IMR-90 (cell line): ENCODE data around the gene PRR29. TPM values are rescaled to one million over a fixed set of nuclear protein-coding genes. Genes with fewer than 3 reads are reported as not detected.
A peak's percentile ranks its signal among the peaks of the same experiment; 100 is the strongest.

ENCODE experiments used
- ATAC-seq: fragments of 200-7000 bp; cut with Tn5 transposase; 2 replicates; pipeline ENCODE4 v1.9.1; 2020; ENCODE audit warnings: low read depth, mild to moderate bottlenecking, moderate library complexity
- BruUV-seq: library from RNA; stranded (reverse); fragments of 400-500 nt; replicated peaks from 2 replicates; lab custom pipeline; 2021; lab: Mats Ljungman, UMichigan
- CTCF ChIA-PET: fragments of 300-600 bp; formaldehyde crosslinking; extraction: SDS; loops from one replicate; lab custom pipeline; 2021; ENCODE audit warnings: antibody characterized with exemption; lab: Yijun Ruan, JAX
- POLR2A ChIA-PET: fragments of 300-600 bp; sonication (Branson Sonifier 250); formaldehyde crosslinking; loops from one replicate; lab custom pipeline; 2022; ENCODE audit warnings: antibody characterized with exemption; ENCODE audit not compliant: unreplicated experiment; lab: Charles Lee
- DNase-seq: peaks from one replicate; pipeline ENCODE4 v3.0.0; 2013
- H2AFZ ChIP-seq: replicated peaks from 2 replicates; pipeline ENCODE3; 2013; ENCODE audit warnings: low read length, mild to moderate bottlenecking; ENCODE audit not compliant: poor library complexity
- H2AK5ac ChIP-seq: 2 replicates; pipeline ENCODE4 v1.6.1; 2013; ENCODE audit warnings: low read depth, low read length, inconsistent platforms
- H2AK9ac ChIP-seq: replicated peaks from 2 replicates; pipeline ENCODE3; 2013; ENCODE audit warnings: mild to moderate bottlenecking, low read depth, low read length, moderate library complexity; ENCODE audit not compliant: poor library complexity
- H2BK120ac ChIP-seq: 2 replicates; pipeline ENCODE4 v1.6.1; 2013; ENCODE audit warnings: low read depth, low read length, inconsistent platforms
- H2BK15ac ChIP-seq: 3 replicates; pipeline ENCODE4 v1.6.1; 2013; ENCODE audit warnings: low read depth, low read length, inconsistent platforms
- H2BK20ac ChIP-seq: 2 replicates; pipeline ENCODE4 v1.6.1; 2013; ENCODE audit warnings: low read depth, mild to moderate bottlenecking, inconsistent platforms, low read length, moderate library complexity
- H2BK5ac ChIP-seq: 2 replicates; pipeline ENCODE4 v1.6.1; 2013; ENCODE audit warnings: mild to moderate bottlenecking, low read depth, low read length, inconsistent platforms; ENCODE audit not compliant: poor library complexity, severe bottlenecking
- H3K14ac ChIP-seq: replicated peaks from 2 replicates; pipeline ENCODE4 v1.6.1; 2013; ENCODE audit warnings: low read depth, low read length, inconsistent platforms
- H3K18ac ChIP-seq: 2 replicates; pipeline ENCODE4 v1.6.1; 2013; ENCODE audit warnings: low read depth, low read length, control low read depth
- H3K23ac ChIP-seq: 2 replicates; pipeline ENCODE4 v1.6.1; 2013; ENCODE audit warnings: low read depth, low read length, inconsistent platforms
- H3K27ac ChIP-seq: 2 replicates; pipeline ENCODE4 v1.5.1; 2013; ENCODE audit warnings: mild to moderate bottlenecking, control low read depth, low read length; ENCODE audit not compliant: insufficient read depth
- H3K27me3 ChIP-seq: 2 replicates; pipeline ENCODE4 v1.6.1; 2013; ENCODE audit warnings: low read length; ENCODE audit not compliant: control insufficient read depth, insufficient read depth
- H3K36me3 ChIP-seq: 2 replicates; pipeline ENCODE4 v1.6.1; 2013; ENCODE audit warnings: low read length, mixed read lengths; ENCODE audit not compliant: control insufficient read depth, insufficient read depth
- H3K4ac ChIP-seq: 2 replicates; pipeline ENCODE4 v1.6.1; 2013; ENCODE audit warnings: low read depth, low read length, inconsistent platforms
- H3K4me1 ChIP-seq: 2 replicates; pipeline ENCODE4 v1.6.1; 2013; ENCODE audit warnings: low read length, mixed read lengths; ENCODE audit not compliant: control insufficient read depth, insufficient read depth
- H3K4me2 ChIP-seq: 2 replicates; pipeline ENCODE4 v1.6.1; 2013; ENCODE audit warnings: low read depth, mild to moderate bottlenecking, control low read depth, low read length, moderate library complexity
- H3K4me3 ChIP-seq: 2 replicates; pipeline ENCODE4 v1.5.1; 2013; ENCODE audit warnings: low read depth, mild to moderate bottlenecking, control low read depth, low read length, moderate library complexity; ENCODE audit not compliant: insufficient read depth
- H3K56ac ChIP-seq: 2 replicates; pipeline ENCODE4 v1.6.1; 2013; ENCODE audit warnings: low read length, inconsistent platforms; ENCODE audit not compliant: insufficient read depth; ENCODE audit errors: extremely low read depth
- H3K79me1 ChIP-seq, 2 experiments: 2 replicates each; pipeline ENCODE4 v1.6.1; 2013; ENCODE audit warnings: low read length in 2 of 2, inconsistent platforms in 1 of 2, low read depth in 1 of 2
- H3K9ac ChIP-seq: 2 replicates; pipeline ENCODE4 v1.6.1; 2013; ENCODE audit warnings: low read depth, low read length, control low read depth
- H3K9me1 ChIP-seq: 2 replicates; pipeline ENCODE4 v1.6.1; 2013; ENCODE audit warnings: low read length, inconsistent platforms; ENCODE audit not compliant: insufficient read depth
- H3K9me3 ChIP-seq: 2 replicates; pipeline ENCODE4 v1.6.1; 2013; ENCODE audit warnings: low read length; ENCODE audit not compliant: control insufficient read depth, insufficient read depth
- H4K20me1 ChIP-seq: 2 replicates; pipeline ENCODE4 v1.6.1; 2013; ENCODE audit warnings: low read length, inconsistent platforms; ENCODE audit not compliant: insufficient read depth
- H4K5ac ChIP-seq: 2 replicates; pipeline ENCODE4 v1.6.1; 2013; ENCODE audit warnings: mild to moderate bottlenecking, low read depth, low read length, control low read depth
- H4K8ac ChIP-seq, 2 experiments: 2 replicates each; pipeline ENCODE4 v1.6.1; 2013; ENCODE audit warnings: low read depth in 2 of 2, low read length in 2 of 2, control low read depth in 1 of 2, inconsistent platforms in 1 of 2
- H4K91ac ChIP-seq: 2 replicates; pipeline ENCODE4 v1.6.1; 2013; ENCODE audit warnings: low read depth, low read length, inconsistent platforms; ENCODE audit not compliant: insufficient read depth
- BHLHE40 ChIP-seq: fragments of 150-350 bp; IDR thresholded peaks from 2 replicates; pipeline ENCODE4 v1.6.1; 2016; ENCODE audit warnings: mild to moderate bottlenecking, low read depth, low read length
- CHD1 ChIP-seq: IDR thresholded peaks from 2 replicates; pipeline ENCODE4 v1.6.1; 2012; ENCODE audit warnings: low read depth, low read length, improper control_type of control experiment
- FOS ChIP-seq: fragments of 150-350 bp; IDR thresholded peaks from 2 replicates; pipeline ENCODE4 v1.6.1; 2016; ENCODE audit warnings: low read depth, low read length
- MAFK ChIP-seq: IDR thresholded peaks from 2 replicates; pipeline ENCODE4 v1.6.1; 2012; ENCODE audit warnings: low read depth, low read length, improper control_type of control experiment
- MAZ ChIP-seq: IDR thresholded peaks from 2 replicates; pipeline ENCODE4 v1.6.1; 2012; ENCODE audit warnings: low read depth, mild to moderate bottlenecking, low read length, improper control_type of control experiment, moderate library complexity, borderline replicate concordance
- MXI1 ChIP-seq: IDR thresholded peaks from 2 replicates; pipeline ENCODE4 v1.6.1; 2012; ENCODE audit warnings: low read depth, mild to moderate bottlenecking, low read length, moderate library complexity, borderline replicate concordance
- NFE2L2 ChIP-seq: fragments of 150-350 bp; IDR thresholded peaks from 2 replicates; pipeline ENCODE4 v1.6.1; 2016; ENCODE audit warnings: low read depth, mild to moderate bottlenecking, low read length
- POLR2A ChIP-seq: IDR thresholded peaks from 2 replicates; pipeline ENCODE4 v1.6.1; 2012; ENCODE audit warnings: mild to moderate bottlenecking, low read depth, low read length
- RAD21 ChIP-seq: IDR thresholded peaks from 2 replicates; pipeline ENCODE4 v1.6.1; 2012; ENCODE audit warnings: low read length, improper control_type of control experiment
- RCOR1 ChIP-seq: IDR thresholded peaks from 2 replicates; pipeline ENCODE4 v1.6.1; 2012; ENCODE audit warnings: mild to moderate bottlenecking, low read length, improper control_type of control experiment; ENCODE audit not compliant: insufficient replicate concordance
- SMC3 ChIP-seq: fragments of 150-350 bp; IDR thresholded peaks from 2 replicates; pipeline ENCODE4 v1.6.1; 2016; ENCODE audit warnings: low read depth, mild to moderate bottlenecking, antibody characterized with exemption, low read length, moderate library complexity
- whole genome bisulfite sequencing, 2 experiments: methylation state at CpG; one replicate each; pipeline versions ENCODE4 v1.1.5 to v1.1.7; 2013; ENCODE audit warnings: missing lambda C conversion rate in 2 of 2; ENCODE audit not compliant: insufficient read length in 1 of 2; ENCODE audit errors: extremely low coverage in 2 of 2; 5-methylcytosine and 5-hydroxymethylcytosine counted together
- dilution Hi-C: fragments of 300-500 bp; cut with HindIII; formaldehyde crosslinking; loops from one replicate; pipeline ENCODE4 v1.14.3; 2018; ENCODE audit warnings: low sequenced_read_pairs; ENCODE audit not compliant: unreplicated experiment
- in situ Hi-C: fragments of 300-500 bp; cut with MboI; formaldehyde crosslinking; loops from 3 replicates; pipeline ENCODE4 v1.14.3; 2019; ENCODE audit warnings: low sequenced_read_pairs, inconsistent platforms, mixed read lengths
- intact Hi-C: fragments of 100-400 bp; cut with micrococcal nuclease; formaldehyde crosslinking; loops from 2 replicates; pipeline ENCODE4 v1.10.0; 2022
- polyA plus RNA-seq, 3 experiments: library from polyadenylated mRNA; depleted of rRNA; stranded (reverse); fragments of >200 nt; gene quantifications; 2 replicates each; pipeline ENCODE4 v1.2.3, GENCODE V29; 2012; ENCODE audit warnings: low replicate concordance in 1 of 3
- total RNA-seq: library from RNA; depleted of rRNA; stranded (reverse); fragments of >200 nt; gene quantifications from 2 replicates; pipeline ENCODE4 v1.2.3, GENCODE V29; 2012
- TF ChIP-seq, protein P1 (sequence below): conservative IDR thresholded peaks from 2 replicates; pipeline ENCODE4 v1.5.1; 2012; ENCODE audit warnings: mild to moderate bottlenecking, low read depth, low read length, improper control_type of control experiment
- TF ChIP-seq, protein P2 (sequence below): fragments of 150-350 bp; IDR thresholded peaks from 2 replicates; pipeline ENCODE4 v1.6.1; 2016; ENCODE audit warnings: low read depth, mild to moderate bottlenecking, low read length, moderate library complexity, borderline replicate concordance
- TF ChIP-seq, protein P3 (sequence below): fragments of 150-350 bp; IDR thresholded peaks from 2 replicates; pipeline ENCODE4 v1.6.1; 2017; ENCODE audit warnings: mild to moderate bottlenecking, antibody characterized with exemption, low read length, low read depth

PRR29 gene
- total and polyA plus RNA-seq, 2 of the 4 experiments (the other 2 are of a cell fraction) = under 0.01 to 0.17 TPM

DNA sequence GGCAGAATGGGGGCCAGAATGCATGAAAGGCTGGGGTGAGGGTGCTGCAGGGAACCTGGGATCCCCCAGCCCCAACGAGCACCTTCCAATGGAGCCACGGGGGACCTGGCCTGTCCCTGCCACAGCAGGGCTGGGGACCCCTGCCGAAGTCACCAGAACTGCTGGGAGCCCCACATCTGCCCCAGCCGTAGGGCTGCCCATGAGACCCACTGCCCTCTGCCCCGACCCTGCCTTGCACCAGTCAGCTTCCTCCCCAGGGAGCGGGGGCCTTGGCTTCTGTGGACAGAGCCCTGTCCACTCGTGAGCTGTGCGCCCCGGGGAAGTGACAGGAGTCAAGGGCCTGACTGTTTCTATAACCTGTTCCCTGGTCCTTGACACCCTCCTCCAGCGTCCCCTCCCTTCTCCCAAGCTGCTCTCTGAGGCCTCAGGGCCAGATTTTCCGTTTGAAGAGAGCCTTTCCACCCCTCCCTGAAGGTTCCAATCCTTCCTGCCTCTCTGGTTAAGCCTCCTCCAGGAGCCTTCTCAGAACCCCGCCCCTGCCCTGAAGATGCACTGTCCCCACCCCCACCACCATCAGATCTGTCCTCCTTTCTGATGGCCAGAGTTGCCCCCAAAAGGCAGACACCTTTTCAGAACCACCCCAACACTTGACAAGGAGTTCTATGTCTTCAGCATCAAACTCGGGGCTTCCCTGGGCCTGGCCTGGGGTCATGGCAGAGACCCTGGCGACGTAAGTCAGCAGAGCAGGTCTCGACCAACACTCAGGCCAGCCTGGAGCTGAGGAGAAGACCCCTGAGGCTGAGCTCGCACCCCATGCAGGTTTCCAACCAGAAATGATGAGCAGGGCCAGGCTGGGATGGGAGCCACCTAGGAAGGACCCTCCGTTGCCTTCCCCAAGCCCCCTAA is 10.7 kb upstream of the PRR29 start:
- Histone ChIP-seq H4K8ac (no peak overlapping the region), H3K4ac (no peak overlapping the region), H3K27me3 (peaks cover 27% of the 10 kb centered on the region), H2BK120ac (no peak overlapping the region), H4K5ac (no peak overlapping the region), H3K9me1 (peaks cover 9% of the 10 kb centered on the region; the same call in 1 of the 2 replicates), H2BK20ac (no peak overlapping the region), H4K20me1 (no peaks in the 10 kb centered on the region), H3K14ac (no peak overlapping the region; the same call in 1 of the 2 replicates), H3K4me2 (no peak overlapping the region), H3K27ac (no peak overlapping the region), H3K4me3 (no peak overlapping the region), H3K56ac (no peak overlapping the region), H3K9ac (no peak overlapping the region), H3K4me1 (peaks cover 8% of the 10 kb centered on the region; the same call in 1 of the 2 replicates), H2AK5ac (no peak overlapping the region), H2AFZ (no peak overlapping the region), H3K36me3 (no peaks in the 10 kb centered on the region), H3K79me1 (no peaks in the 10 kb centered on the region), H2BK5ac (no peak overlapping the region), H4K91ac (no peak overlapping the region), H2BK15ac (no peak overlapping the region), H3K23ac (no peak overlapping the region), H2AK9ac (peak overlapping the region; percentile 37), H3K18ac (no peak overlapping the region), H3K9me3 (no peaks in the 10 kb centered on the region)
- WGBS, 2 experiments = 90% methylated on average over 8 of the region's 18 CpGs; no CpG with 5 or more reads in 1 of the 2 experiments
- ChIA-PET POLR2A (no interaction called here), CTCF (interaction anchor here (1.4 kb wide), 1 partner anchor 68 kb away, joined by 5 read pairs; no protein-coding TSS in a partner anchor)
- dilution Hi-C loops (no loop called here), in situ Hi-C loops (no loop called here), intact Hi-C loops (no loop called here)
- DNase-seq = no peak
- no peak for ATAC-seq
- no TSS peak for BruUV-seq
- TF ChIP-seq, protein P1, sequence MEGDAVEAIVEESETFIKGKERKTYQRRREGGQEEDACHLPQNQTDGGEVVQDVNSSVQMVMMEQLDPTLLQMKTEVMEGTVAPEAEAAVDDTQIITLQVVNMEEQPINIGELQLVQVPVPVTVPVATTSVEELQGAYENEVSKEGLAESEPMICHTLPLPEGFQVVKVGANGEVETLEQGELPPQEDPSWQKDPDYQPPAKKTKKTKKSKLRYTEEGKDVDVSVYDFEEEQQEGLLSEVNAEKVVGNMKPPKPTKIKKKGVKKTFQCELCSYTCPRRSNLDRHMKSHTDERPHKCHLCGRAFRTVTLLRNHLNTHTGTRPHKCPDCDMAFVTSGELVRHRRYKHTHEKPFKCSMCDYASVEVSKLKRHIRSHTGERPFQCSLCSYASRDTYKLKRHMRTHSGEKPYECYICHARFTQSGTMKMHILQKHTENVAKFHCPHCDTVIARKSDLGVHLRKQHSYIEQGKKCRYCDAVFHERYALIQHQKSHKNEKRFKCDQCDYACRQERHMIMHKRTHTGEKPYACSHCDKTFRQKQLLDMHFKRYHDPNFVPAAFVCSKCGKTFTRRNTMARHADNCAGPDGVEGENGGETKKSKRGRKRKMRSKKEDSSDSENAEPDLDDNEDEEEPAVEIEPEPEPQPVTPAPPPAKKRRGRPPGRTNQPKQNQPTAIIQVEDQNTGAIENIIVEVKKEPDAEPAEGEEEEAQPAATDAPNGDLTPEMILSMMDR = no peak
- TF ChIP-seq MAZ (no peak), MAFK (no peak), NFE2L2 (no peak), RAD21 (no peak), RCOR1 (no peak), BHLHE40 (no peak), CHD1 (no peak), POLR2A (no peak), MXI1 (no peak), FOS (no peak), SMC3 (no peak)
- TF ChIP-seq, protein P2, sequence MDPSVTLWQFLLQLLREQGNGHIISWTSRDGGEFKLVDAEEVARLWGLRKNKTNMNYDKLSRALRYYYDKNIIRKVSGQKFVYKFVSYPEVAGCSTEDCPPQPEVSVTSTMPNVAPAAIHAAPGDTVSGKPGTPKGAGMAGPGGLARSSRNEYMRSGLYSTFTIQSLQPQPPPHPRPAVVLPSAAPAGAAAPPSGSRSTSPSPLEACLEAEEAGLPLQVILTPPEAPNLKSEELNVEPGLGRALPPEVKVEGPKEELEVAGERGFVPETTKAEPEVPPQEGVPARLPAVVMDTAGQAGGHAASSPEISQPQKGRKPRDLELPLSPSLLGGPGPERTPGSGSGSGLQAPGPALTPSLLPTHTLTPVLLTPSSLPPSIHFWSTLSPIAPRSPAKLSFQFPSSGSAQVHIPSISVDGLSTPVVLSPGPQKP = no peak
- TF ChIP-seq, protein P3, sequence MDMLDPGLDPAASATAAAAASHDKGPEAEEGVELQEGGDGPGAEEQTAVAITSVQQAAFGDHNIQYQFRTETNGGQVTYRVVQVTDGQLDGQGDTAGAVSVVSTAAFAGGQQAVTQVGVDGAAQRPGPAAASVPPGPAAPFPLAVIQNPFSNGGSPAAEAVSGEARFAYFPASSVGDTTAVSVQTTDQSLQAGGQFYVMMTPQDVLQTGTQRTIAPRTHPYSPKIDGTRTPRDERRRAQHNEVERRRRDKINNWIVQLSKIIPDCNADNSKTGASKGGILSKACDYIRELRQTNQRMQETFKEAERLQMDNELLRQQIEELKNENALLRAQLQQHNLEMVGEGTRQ = no peak
